SK-N-MC (cell line): ENCODE data around the gene MTHFR.

Source experiments
- DNase-seq: peaks from one replicate; pipeline ENCODE4 v3.0.0-alpha.2; 2011; ENCODE audit warnings: low read depth, low spot score
- H3K27ac ChIP-seq: fragments of 200-600 bp; sonication (generic); 2 replicates; pipeline ENCODE4 v1.5.1; 2016; ENCODE audit warnings: mixed run types
- H3K36me3 ChIP-seq: fragments of 200-600 bp; sonication (generic); 2 replicates; pipeline ENCODE4 v1.6.1; 2017; ENCODE audit warnings: antibody characterized with exemption, low read length, mixed read lengths; ENCODE audit not compliant: insufficient read depth
- H3K4me3 ChIP-seq: fragments of 200-600 bp; sonication (generic); 2 replicates; pipeline ENCODE4 v1.5.1; 2016
- H3K9ac ChIP-seq: fragments of 200-600 bp; sonication (generic); 2 replicates; pipeline ENCODE4 v1.8.0; 2017; ENCODE audit warnings: mixed run types, mixed read lengths; ENCODE audit not compliant: insufficient read length
- H3K9me3 ChIP-seq: fragments of 200-600 bp; sonication (generic); 2 replicates; pipeline ENCODE4 v1.6.1; 2017; ENCODE audit warnings: low read depth, mild to moderate bottlenecking, antibody characterized with exemption, low read length, moderate library complexity, mixed read lengths
- EZH2 ChIP-seq: fragments of 200-600 bp; sonication (generic); IDR thresholded peaks from one replicate; pipeline ENCODE4 v1.6.1; 2017; ENCODE audit warnings: antibody characterized with exemption
- FOXP2 ChIP-seq: optimal IDR thresholded peaks from 2 replicates; pipeline ENCODE3; 2011; ENCODE audit warnings: mild to moderate bottlenecking, moderate library complexity; ENCODE audit not compliant: insufficient read depth; ENCODE audit errors: extremely low read length, control extremely low read depth
- POLR2AphosphoS5 ChIP-seq: IDR thresholded peaks from 2 replicates; pipeline ENCODE4 v1.6.1; 2012; ENCODE audit warnings: mild to moderate bottlenecking, low read depth, low read length, borderline replicate concordance

The MTHFR gene

GRCh38 chr1:11764115-11764514 is 41.6 kb downstream of the MTHFR start:
- H3K9me3 ChIP-seq = no peaks in the 10 kb centered on the region
- TF ChIP-seq FOXP2 = no peak
- TF ChIP-seq POLR2AphosphoS5 = no peak
- no peak for TF ChIP-seq EZH2
- H3K27ac ChIP-seq = no peak overlapping the region
- no peak overlapping the region for H3K4me3 ChIP-seq
- no peaks in the 10 kb centered on the region for H3K36me3 ChIP-seq
- H3K9ac ChIP-seq = no peak overlapping the region
- DNase-seq = no peak

- no peak for DNase-seq
Measured at GRCh38 chr1:11761988-11762406, 43.8 kb downstream of the MTHFR start, which contains the start of gene C1orf167. TSS of gene C1orf167 (plus strand) at chr1:11762193. CDS start at chr1:11764401, 2,208 bp downstream.

GRCh38 chr1:11761285-11761684 is 44.5 kb downstream of the MTHFR start:
- H3K36me3 ChIP-seq = no peaks in the 10 kb centered on the region
- no peak overlapping the region for H3K9ac ChIP-seq
- H3K4me3 ChIP-seq = no peak overlapping the region
- H3K27ac ChIP-seq = no peak overlapping the region
- DNase-seq = no peak
- H3K9me3 ChIP-seq = no peaks in the 10 kb centered on the region
- TF ChIP-seq FOXP2 (no peak), EZH2 (no peak), POLR2AphosphoS5 (no peak)

More at GRCh38 chr1:11761988-11762406, 43.8 kb downstream of the MTHFR start, which contains the start of gene C1orf167:
- TF ChIP-seq FOXP2 (no peak), POLR2AphosphoS5 (no peak), EZH2 (no peak)
- H3K36me3 ChIP-seq = no peaks in the 10 kb centered on the region
- no peaks in the 10 kb centered on the region for H3K9me3 ChIP-seq
- H3K27ac ChIP-seq = no peak within 1 kb of the TSS
- no peak within 1 kb of the TSS for H3K9ac ChIP-seq
- no peak within 1 kb of the TSS for H3K4me3 ChIP-seq

- no peak overlapping the region for H3K27ac ChIP-seq
- no peak for DNase-seq
- no peak overlapping the region for H3K9ac ChIP-seq
- no peaks in the 10 kb centered on the region for H3K36me3 ChIP-seq
- H3K4me3 ChIP-seq = no peak overlapping the region
- TF ChIP-seq EZH2 = no peak
- no peak for TF ChIP-seq FOXP2
- TF ChIP-seq POLR2AphosphoS5 = no peak
- H3K9me3 ChIP-seq = no peaks in the 10 kb centered on the region
Measured at GRCh38 chr1:11759791-11760190, 46.0 kb downstream of the MTHFR start.

GRCh38 chr1:11757047-11757446 is 48.7 kb downstream of the MTHFR start:
- Histone ChIP-seq H3K9me3 (no peaks in the 10 kb centered on the region), H3K4me3 (no peak overlapping the region), H3K27ac (no peak overlapping the region), H3K9ac (no peak overlapping the region), H3K36me3 (no peaks in the 10 kb centered on the region)
- TF ChIP-seq FOXP2 = no peak
- no peak for TF ChIP-seq POLR2AphosphoS5
- TF ChIP-seq EZH2 = no peak
- no peak for DNase-seq

- H3K27ac ChIP-seq = no peak overlapping the region
- no peaks in the 10 kb centered on the region for H3K9me3 ChIP-seq
- no peak overlapping the region for H3K9ac ChIP-seq
- H3K36me3 ChIP-seq = no peaks in the 10 kb centered on the region
- DNase-seq = no peak
- no peak overlapping the region for H3K4me3 ChIP-seq
- TF ChIP-seq POLR2AphosphoS5 (no peak), EZH2 (no peak), FOXP2 (no peak)
Measured at GRCh38 chr1:11753555-11754208, 52.1 kb downstream of the MTHFR start.

- Histone ChIP-seq H3K9me3 (no peaks in the 10 kb centered on the region), H3K9ac (no peak overlapping the region), H3K4me3 (no peak overlapping the region), H3K27ac (no peak overlapping the region), H3K36me3 (no peaks in the 10 kb centered on the region)
- TF ChIP-seq EZH2 = no peak
- TF ChIP-seq POLR2AphosphoS5 = no peak
- TF ChIP-seq FOXP2 = no peak
- no peak for DNase-seq
Measured at GRCh38 chr1:11752359-11753088, 53.2 kb downstream of the MTHFR start.

GRCh38 chr1:11751087-11751486 is 54.7 kb downstream of the MTHFR start:
- Histone ChIP-seq H3K36me3 (no peaks in the 10 kb centered on the region), H3K9me3 (no peaks in the 10 kb centered on the region), H3K9ac (no peak overlapping the region), H3K27ac (no peak overlapping the region), H3K4me3 (no peak overlapping the region)
- DNase-seq = no peak
- TF ChIP-seq EZH2 (no peak), POLR2AphosphoS5 (no peak), FOXP2 (no peak)
